Neural progenitor cell (in vitro differentiated cells): Measurements from ENCODE around the gene ERC2.

ENCODE experiments used
- CTCF ChIP-seq: fragments of 200-600 bp; sonication (generic); IDR thresholded peaks from 2 replicates; pipeline ENCODE4 v1.5.1; 2017; ENCODE audit warnings: antibody characterized with exemption, mild to moderate bottlenecking
- EZH2 ChIP-seq: fragments of 200-600 bp; sonication (generic); IDR thresholded peaks from 2 replicates; pipeline ENCODE4 v1.6.1; 2017; ENCODE audit warnings: antibody characterized with exemption, mild to moderate bottlenecking, moderate library complexity

DNA sequence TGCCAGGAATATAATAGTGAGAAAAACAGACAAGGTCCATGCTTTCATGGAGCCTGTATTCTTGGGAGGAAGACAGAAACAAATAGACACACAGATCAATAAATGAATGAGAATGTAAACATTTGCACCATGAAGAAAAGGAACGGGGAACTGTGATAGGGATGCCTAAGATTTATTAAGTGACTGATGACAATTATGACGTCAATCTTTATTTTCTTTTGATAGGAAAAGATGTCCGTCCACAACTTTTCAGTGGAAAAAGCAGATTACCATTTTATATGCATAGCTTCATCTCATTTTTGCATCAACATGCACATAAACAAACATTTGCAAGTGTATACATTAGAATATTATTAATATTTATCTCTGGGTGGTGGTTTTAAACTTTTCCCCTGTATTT is 953.3 kb downstream of the ERC2 start:
- no peak for TF ChIP-seq CTCF
- no peak for TF ChIP-seq EZH2
